ENCODE measurements around the gene METTL2B.

- TF ChIP-seq EZH2 (IDR thresholded peaks at IDR 0.05; ENCODE audit: low read length, unreplicated experiment) (no peak), CTCF (conservative IDR thresholded peaks at IDR 0.05; ENCODE audit: low read depth, low read length) (no peak), EZH2phosphoT487 (IDR thresholded peaks at IDR 0.05; ENCODE audit: borderline replicate concordance, low read length) (no peak)
Measured at GRCh38 chr7:128530855-128531104, 54.2 kb downstream of the METTL2B start.

Measured in PC-3 (cell line).